Thoracic aorta (tissue), 2 donors: ENCODE measurements around the gene TPM2. TPM values are rescaled to one million over a fixed set of nuclear protein-coding genes. Genes with fewer than 3 reads are reported as not detected.

ENCODE experiments used
- ATAC-seq: fragments of 150-250 bp; one replicate; pipeline ENCODE4 v1.8.0; 2017; ENCODE audit warnings: low read depth; ENCODE audit not compliant: insufficient number of reproducible peaks, low FRiP score
- DNase-seq: peaks from one replicate; pipeline ENCODE4 v3.0.0-alpha.2; 2020; ENCODE audit warnings: low spot score
- H3K27ac ChIP-seq, 2 donors: fragments of 200-600 bp; sonication (generic); 1 replicate in 1 of 2; 2 replicates in 1 of 2; pipeline ENCODE4 v1.5.1; 2016; ENCODE audit warnings: mild to moderate bottlenecking in 2 of 2, moderate library complexity in 2 of 2
- H3K27me3 ChIP-seq: fragments of 200-600 bp; sonication (generic); replicated peaks from 2 replicates; pipeline ENCODE4 v1.6.0; 2016; ENCODE audit warnings: mild to moderate bottlenecking; ENCODE audit not compliant: insufficient read depth
- H3K36me3 ChIP-seq: fragments of 200-600 bp; sonication (generic); one replicate; pipeline ENCODE4 v1.5.1; 2016
- H3K4me1 ChIP-seq, 2 donors: fragments of 200-600 bp; sonication (generic); 1 replicate in 1 of 2; 2 replicates in 1 of 2; pipeline versions ENCODE4 v1.5.1 to v1.6.0; 2016; ENCODE audit warnings: low read depth in 2 of 2, mild to moderate bottlenecking in 1 of 2; ENCODE audit not compliant: control insufficient read depth in 1 of 2
- H3K4me3 ChIP-seq: fragments of 200-600 bp; sonication (generic); 2 replicates; pipeline ENCODE4 v1.5.1; 2016; ENCODE audit warnings: mild to moderate bottlenecking
- H3K9me3 ChIP-seq: fragments of 200-600 bp; sonication (generic); 2 replicates; pipeline ENCODE4 v1.5.1; 2016
- CTCF ChIP-seq: fragments of 200-600 bp; sonication (generic); IDR thresholded peaks from one replicate; pipeline ENCODE4 v1.5.1; 2019; ENCODE audit warnings: antibody characterized with exemption
- total RNA-seq, 2 donors: library from RNA; depleted of rRNA; stranded (reverse); fragments of >200 nt; gene quantifications; one replicate each; pipeline versions ENCODE4 v1.1.0 to v1.2.3, GENCODE V29; 2016

TPM2 gene
- total RNA-seq, 2 donors from 2014 or later = 4,158 to 5,700 TPM

DNA sequence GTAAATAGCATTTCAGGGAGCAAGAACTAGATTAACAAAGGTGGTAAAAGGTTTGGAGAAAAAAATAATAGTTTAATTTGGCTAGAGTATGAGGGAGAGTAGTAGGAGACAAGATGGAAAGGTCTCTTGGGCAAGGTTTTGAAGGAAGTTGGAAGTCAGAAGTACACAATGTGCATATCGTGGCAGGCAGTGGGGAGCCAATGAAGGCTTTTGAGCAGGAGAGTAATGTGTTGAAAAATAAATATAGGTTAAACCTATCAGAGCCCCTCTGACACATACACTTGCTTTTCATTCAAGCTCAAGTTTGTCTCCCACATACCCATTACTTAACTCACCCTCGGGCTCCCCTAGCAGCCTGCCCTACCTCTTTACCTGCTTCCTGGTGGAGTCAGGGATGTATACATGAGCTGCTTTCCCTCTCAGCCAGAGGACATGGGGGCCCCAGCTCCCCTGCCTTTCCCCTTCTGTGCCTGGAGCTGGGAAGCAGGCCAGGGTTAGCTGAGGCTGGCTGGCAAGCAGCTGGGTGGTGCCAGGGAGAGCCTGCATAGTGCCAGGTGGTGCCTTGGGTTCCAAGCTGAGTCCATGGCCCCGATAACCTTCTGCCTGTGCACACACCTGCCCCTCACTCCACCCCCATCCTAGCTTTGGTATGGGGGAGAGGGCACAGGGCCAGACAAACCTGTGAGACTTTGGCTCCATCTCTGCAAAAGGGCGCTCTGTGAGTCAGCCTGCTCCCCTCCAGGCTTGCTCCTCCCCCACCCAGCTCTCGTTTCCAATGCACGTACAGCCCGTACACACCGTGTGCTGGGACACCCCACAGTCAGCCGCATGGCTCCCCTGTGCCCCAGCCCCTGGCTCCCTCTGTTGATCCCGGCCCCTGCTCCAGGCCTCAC lies 16.3 kb downstream of the TPM2 start, which contains the start of gene CA9:
Gene CA9 (plus strand): TSS at position 797 of the 893 bp plus-strand sequence. CDS start 32 bp downstream, at position 829.
- H3K4me1 ChIP-seq = peaks cover 15 to 40% of the 10 kb centered on the region in 2 donors
- no peaks in the 10 kb centered on the region for H3K9me3 ChIP-seq
- no peak for TF ChIP-seq CTCF
- DNase-seq = no peak
- H3K4me3 ChIP-seq = no peak within 1 kb of the TSS
- H3K27me3 ChIP-seq = no peaks in the 10 kb centered on the region
- ATAC-seq = no peak
- no peaks in the 10 kb centered on the region for H3K36me3 ChIP-seq
- peak within 1 kb of the TSS in 1 of 2 donors; percentile 23 for H3K27ac ChIP-seq

GRCh38 chr9:35669331-35670145 lies 20.2 kb downstream of the TPM2 start:
- ATAC-seq = no peak
- H3K4me1 ChIP-seq = peaks cover 16 to 24% of the 10 kb centered on the region in 2 donors
- no peaks in the 10 kb centered on the region for H3K27me3 ChIP-seq
- no peak for TF ChIP-seq CTCF
- no peak overlapping the region for H3K4me3 ChIP-seq
- no peak for DNase-seq
- no peak overlapping the region for H3K27ac ChIP-seq
- H3K36me3 ChIP-seq = no peaks in the 10 kb centered on the region
- no peaks in the 10 kb centered on the region for H3K9me3 ChIP-seq

GRCh38 chr9:35667939-35668338 lies 21.8 kb downstream of the TPM2 start:
- no peak for TF ChIP-seq CTCF
- peaks cover 12 to 21% of the 10 kb centered on the region in 2 donors for H3K4me1 ChIP-seq
- no peak for DNase-seq
- H3K4me3 ChIP-seq = no peak overlapping the region
- no peak overlapping the region for H3K27ac ChIP-seq
- H3K9me3 ChIP-seq = no peaks in the 10 kb centered on the region
- ATAC-seq = no peak
- no peaks in the 10 kb centered on the region for H3K36me3 ChIP-seq
- no peaks in the 10 kb centered on the region for H3K27me3 ChIP-seq

GRCh38 chr9:35666549-35666948 lies 23.2 kb downstream of the TPM2 start:
- DNase-seq (no peak), ATAC-seq (no peak)
- Histone ChIP-seq H3K27me3 (no peaks in the 10 kb centered on the region), H3K9me3 (no peaks in the 10 kb centered on the region), H3K36me3 (no peaks in the 10 kb centered on the region), H3K4me1 (peaks cover 17 to 32% of the 10 kb centered on the region in 2 donors), H3K27ac (no peak overlapping the region), H3K4me3 (no peak overlapping the region)
- TF ChIP-seq CTCF = no peak

- ATAC-seq (no peak), DNase-seq (no peak)
- Histone ChIP-seq H3K9me3 (no peaks in the 10 kb centered on the region), H3K27ac (no peak overlapping the region), H3K36me3 (no peaks in the 10 kb centered on the region), H3K4me1 (peaks cover 21 to 37% of the 10 kb centered on the region in 2 donors), H3K4me3 (no peak overlapping the region), H3K27me3 (no peaks in the 10 kb centered on the region)
- TF ChIP-seq CTCF = no peak
Measured at GRCh38 chr9:35666045-35666444, 23.7 kb downstream of the TPM2 start.
